ENCODE results near the gene PRAMEF5.
"Not testable (repeated sequence)": the region's sequence is repeated elsewhere in the genome, so short reads cannot be mapped to it uniquely, and the experiment has no call there.

- TF ChIP-seq CTCF (IDR thresholded peaks at IDR 0.05; ENCODE audit: low read length); EZH2 (IDR thresholded peaks at IDR 0.05; ENCODE audit: borderline replicate concordance, low read length): not testable (repeated sequence)
These were observed 23.0 kb downstream of the PRAMEF5 start for GRCh38 chr1:13277016-13277415.

Data from OCI-LY1 (cell line).